Measurements from ENCODE around the gene KRTAP5-3.

GRCh38 chr11:1561955-1562354, 46.3 kb downstream of the KRTAP5-3 start:
- TF ChIP-seq, protein P1, sequence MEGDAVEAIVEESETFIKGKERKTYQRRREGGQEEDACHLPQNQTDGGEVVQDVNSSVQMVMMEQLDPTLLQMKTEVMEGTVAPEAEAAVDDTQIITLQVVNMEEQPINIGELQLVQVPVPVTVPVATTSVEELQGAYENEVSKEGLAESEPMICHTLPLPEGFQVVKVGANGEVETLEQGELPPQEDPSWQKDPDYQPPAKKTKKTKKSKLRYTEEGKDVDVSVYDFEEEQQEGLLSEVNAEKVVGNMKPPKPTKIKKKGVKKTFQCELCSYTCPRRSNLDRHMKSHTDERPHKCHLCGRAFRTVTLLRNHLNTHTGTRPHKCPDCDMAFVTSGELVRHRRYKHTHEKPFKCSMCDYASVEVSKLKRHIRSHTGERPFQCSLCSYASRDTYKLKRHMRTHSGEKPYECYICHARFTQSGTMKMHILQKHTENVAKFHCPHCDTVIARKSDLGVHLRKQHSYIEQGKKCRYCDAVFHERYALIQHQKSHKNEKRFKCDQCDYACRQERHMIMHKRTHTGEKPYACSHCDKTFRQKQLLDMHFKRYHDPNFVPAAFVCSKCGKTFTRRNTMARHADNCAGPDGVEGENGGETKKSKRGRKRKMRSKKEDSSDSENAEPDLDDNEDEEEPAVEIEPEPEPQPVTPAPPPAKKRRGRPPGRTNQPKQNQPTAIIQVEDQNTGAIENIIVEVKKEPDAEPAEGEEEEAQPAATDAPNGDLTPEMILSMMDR (IDR thresholded peaks at IDR 0.05), result no peak
- TF ChIP-seq POLR2A (IDR thresholded peaks at IDR 0.05), result no peak

Data from adrenal gland (tissue), 5 donors.